CD14-positive monocyte (primary cell): ENCODE measurements around the gene SDK1. TPM values are rescaled to one million over a fixed set of nuclear protein-coding genes. Genes with fewer than 3 reads are reported as not detected.

ENCODE experiments used
- DNase-seq, 3 donors: peaks; one replicate each; pipeline ENCODE4 v3.0.0-alpha.2; 2011 to 2022
- H2AFZ ChIP-seq: 2 replicates; pipeline ENCODE4 v1.6.0; 2012; ENCODE audit warnings: mild to moderate bottlenecking, low read depth, low read length, inconsistent platforms; ENCODE audit not compliant: insufficient read depth, poor library complexity, severe bottlenecking
- H3K27ac ChIP-seq, 2 donors: 1 replicate in 1 of 2; 2 replicates in 1 of 2; pipeline ENCODE4 v1.5.1; 2012 to 2013; ENCODE audit warnings: low read length in 2 of 2, control low read depth in 1 of 2, inconsistent platforms in 1 of 2, low read depth in 1 of 2, mild to moderate bottlenecking in 1 of 2
- H3K27me3 ChIP-seq, 2 donors: one replicate each; pipeline versions ENCODE4 v1.6.0 to v1.6.1; 2011 to 2013; ENCODE audit warnings: low read length in 2 of 2; ENCODE audit not compliant: control insufficient read depth in 2 of 2, insufficient read depth in 2 of 2
- H3K36me3 ChIP-seq, 2 donors: replicated peaks in 1 of 2; 1 replicate in 1 of 2; 2 replicates in 1 of 2; pipeline versions ENCODE4 v1.5.1 to v1.6.1; 2012 to 2013; ENCODE audit warnings: low read length in 2 of 2, control low read depth in 1 of 2, inconsistent platforms in 1 of 2, mild to moderate bottlenecking in 1 of 2; ENCODE audit not compliant: insufficient read depth in 2 of 2, control insufficient read depth in 1 of 2
- H3K4me1 ChIP-seq, 2 donors: 1 replicate in 1 of 2; 2 replicates in 1 of 2; pipeline versions ENCODE4 v1.5.1 to v1.6.1; 2012 to 2013; ENCODE audit warnings: low read length in 2 of 2, control low read depth in 1 of 2, inconsistent platforms in 1 of 2, mild to moderate bottlenecking in 1 of 2, moderate library complexity in 1 of 2; ENCODE audit not compliant: insufficient read depth in 2 of 2, control insufficient read depth in 1 of 2
- H3K4me2 ChIP-seq: replicated peaks from 2 replicates; pipeline ENCODE3; 2012; ENCODE audit warnings: low read length, moderate library complexity, mild to moderate bottlenecking; ENCODE audit not compliant: poor library complexity, severe bottlenecking; ENCODE audit errors: extremely low read depth
- H3K4me3 ChIP-seq, 3 experiments: fragments of 200-600 bp in 1 of 3; sonication (generic) in 1 of 3; replicated peaks in 1 of 3; 1 replicate in 2 of 3; 2 replicates in 1 of 3; pipeline ENCODE4 v1.5.1; 2011 to 2013; ENCODE audit warnings: low read length in 3 of 3, mild to moderate bottlenecking in 3 of 3, control low read depth in 2 of 3, low read depth in 2 of 3, inconsistent platforms in 1 of 3, moderate library complexity in 1 of 3
- H3K79me2 ChIP-seq: 2 replicates; pipeline ENCODE4 v1.6.0; 2012; ENCODE audit warnings: mild to moderate bottlenecking, control low read depth, inconsistent platforms, low read length, moderate library complexity; ENCODE audit not compliant: insufficient read depth
- H3K9ac ChIP-seq: 2 replicates; pipeline ENCODE4 v1.6.0; 2017; ENCODE audit warnings: low read length, mild to moderate bottlenecking; ENCODE audit not compliant: insufficient read depth, poor library complexity, severe bottlenecking
- H3K9me3 ChIP-seq, 2 donors: replicated peaks in 1 of 2; 1 replicate in 1 of 2; 2 replicates in 1 of 2; pipeline versions ENCODE4 v1.5.1 to v1.6.1; 2012 to 2013; ENCODE audit warnings: low read length in 2 of 2, control low read depth in 1 of 2; ENCODE audit not compliant: control insufficient read depth in 1 of 2, insufficient read depth in 1 of 2
- H4K20me1 ChIP-seq: 2 replicates; pipeline ENCODE4 v1.6.0; 2012; ENCODE audit warnings: mild to moderate bottlenecking, low read length, control low read depth, moderate library complexity; ENCODE audit not compliant: insufficient read depth
- H3K27ac Mint-ChIP-seq, 7 donors: one replicate each; pipeline ENCODE4 v1.8.0; 2020; ENCODE audit warnings: mild to moderate bottlenecking in 7 of 7, mixed read lengths in 7 of 7, moderate library complexity in 6 of 7, inconsistent platforms in 2 of 7
- H3K27me3 Mint-ChIP-seq, 3 donors: one replicate each; pipeline ENCODE4 v1.8.0; 2021 to 2022; ENCODE audit warnings: low read depth in 3 of 3, mild to moderate bottlenecking in 3 of 3, mixed read lengths in 3 of 3, moderate library complexity in 3 of 3, inconsistent platforms in 1 of 3
- H3K36me3 Mint-ChIP-seq, 2 donors: one replicate each; pipeline ENCODE4 v1.8.0; 2020; ENCODE audit warnings: mixed read lengths in 2 of 2, inconsistent platforms in 1 of 2, mild to moderate bottlenecking in 1 of 2
- H3K4me1 Mint-ChIP-seq: one replicate; pipeline ENCODE4 v1.8.0; 2020; ENCODE audit warnings: mild to moderate bottlenecking, mixed read lengths
- H3K4me3 Mint-ChIP-seq, 2 donors: one replicate each; pipeline ENCODE4 v1.8.0; 2020; ENCODE audit warnings: mild to moderate bottlenecking in 2 of 2, mixed read lengths in 2 of 2, moderate library complexity in 1 of 2
- H3K9me3 Mint-ChIP-seq, 7 donors: one replicate each; pipeline ENCODE4 v1.8.0; 2020 to 2022; ENCODE audit warnings: mixed read lengths in 7 of 7, mild to moderate bottlenecking in 6 of 7, moderate library complexity in 6 of 7, inconsistent platforms in 2 of 7
- WGBS: methylation state at CpG from one replicate; pipeline ENCODE4 v1.1.5; 2013; ENCODE audit warnings: missing lambda C conversion rate; ENCODE audit not compliant: insufficient coverage; 5-methylcytosine and 5-hydroxymethylcytosine counted together
- intact Hi-C, 2 donors: fragments of 100-400 bp; cut with micrococcal nuclease; formaldehyde crosslinking; loops; one replicate each; pipeline versions ENCODE4 v1.15.0 to v1.15.1; 2023
- polyA plus RNA-seq, 3 donors: library from polyadenylated mRNA; depleted of rRNA in 1 of 3; unstranded in 2 of 3; stranded (reverse) in 1 of 3; fragments of 300-500 nt in 2 of 3; fragments of >200 nt in 1 of 3; fragmentation: Illumina TruSeq in 2 of 3; gene quantifications; 1 replicate in 2 of 3; 2 replicates in 1 of 3; pipeline ENCODE4 v1.2.3, GENCODE V29; 2012 to 2021
- TF ChIP-seq, protein P1 (sequence below): fragments of 200-600 bp; IDR thresholded peaks from one replicate; pipeline ENCODE4 v1.8.0; 2022; ENCODE audit warnings: antibody characterized with exemption, mild to moderate bottlenecking

Gene SDK1
- polyA plus RNA-seq, 3 donors: 0.01 TPM; not detected in 2

DNA sequence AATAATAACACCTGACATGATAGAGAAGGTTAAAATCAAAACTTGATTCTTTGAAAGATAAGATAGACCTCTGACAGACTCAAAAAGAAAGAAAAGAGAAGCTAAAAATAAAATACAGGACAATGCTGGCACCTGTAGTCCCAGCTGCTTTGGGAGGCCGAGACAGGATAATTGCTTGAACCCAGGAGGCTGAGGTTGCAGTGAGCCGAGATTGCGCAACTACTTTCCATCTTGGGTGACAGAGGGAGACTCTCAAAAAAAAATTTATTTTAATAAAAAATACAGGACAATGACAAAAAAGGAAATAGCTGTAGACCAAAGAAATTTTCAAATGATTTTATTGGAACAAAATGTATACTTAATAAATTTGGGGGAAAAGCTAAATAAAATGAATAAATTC is 263.2 kb downstream of the SDK1 start:
- no peak overlapping the region for H3K27ac ChIP-seq
- H3K4me2 ChIP-seq: no peak overlapping the region
- H3K4me1 Mint-ChIP-seq: no peaks in the 10 kb centered on the region
- no peak for DNase-seq
- peaks cover 0 to 7% (median 3%) of the 10 kb centered on the region in 7 donors for H3K9me3 Mint-ChIP-seq
- no peak overlapping the region for H3K9ac ChIP-seq
- no peak overlapping the region for H2AFZ ChIP-seq
- no peaks in the 10 kb centered on the region for H3K4me1 ChIP-seq
- TF ChIP-seq, protein P1, sequence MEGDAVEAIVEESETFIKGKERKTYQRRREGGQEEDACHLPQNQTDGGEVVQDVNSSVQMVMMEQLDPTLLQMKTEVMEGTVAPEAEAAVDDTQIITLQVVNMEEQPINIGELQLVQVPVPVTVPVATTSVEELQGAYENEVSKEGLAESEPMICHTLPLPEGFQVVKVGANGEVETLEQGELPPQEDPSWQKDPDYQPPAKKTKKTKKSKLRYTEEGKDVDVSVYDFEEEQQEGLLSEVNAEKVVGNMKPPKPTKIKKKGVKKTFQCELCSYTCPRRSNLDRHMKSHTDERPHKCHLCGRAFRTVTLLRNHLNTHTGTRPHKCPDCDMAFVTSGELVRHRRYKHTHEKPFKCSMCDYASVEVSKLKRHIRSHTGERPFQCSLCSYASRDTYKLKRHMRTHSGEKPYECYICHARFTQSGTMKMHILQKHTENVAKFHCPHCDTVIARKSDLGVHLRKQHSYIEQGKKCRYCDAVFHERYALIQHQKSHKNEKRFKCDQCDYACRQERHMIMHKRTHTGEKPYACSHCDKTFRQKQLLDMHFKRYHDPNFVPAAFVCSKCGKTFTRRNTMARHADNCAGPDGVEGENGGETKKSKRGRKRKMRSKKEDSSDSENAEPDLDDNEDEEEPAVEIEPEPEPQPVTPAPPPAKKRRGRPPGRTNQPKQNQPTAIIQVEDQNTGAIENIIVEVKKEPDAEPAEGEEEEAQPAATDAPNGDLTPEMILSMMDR: no peak
- H3K79me2 ChIP-seq: no peaks in the 10 kb centered on the region
- no peak overlapping the region for H3K4me3 ChIP-seq
- H3K4me3 Mint-ChIP-seq: no peak overlapping the region
- H3K36me3 ChIP-seq: no peaks in the 10 kb centered on the region
- no peak overlapping the region for H3K27ac Mint-ChIP-seq
- peaks cover 0 to 4% (median 2%) of the 10 kb centered on the region in 3 donors for H3K27me3 Mint-ChIP-seq
- H3K27me3 ChIP-seq: no peaks in the 10 kb centered on the region
- no peaks in the 10 kb centered on the region for H4K20me1 ChIP-seq
- H3K9me3 ChIP-seq: no peaks in the 10 kb centered on the region
- intact Hi-C loops: no loop called here
- H3K36me3 Mint-ChIP-seq: no peaks in the 10 kb centered on the region
- WGBS: no CpG with 5 or more reads among the region's 3 CpGs

DNA sequence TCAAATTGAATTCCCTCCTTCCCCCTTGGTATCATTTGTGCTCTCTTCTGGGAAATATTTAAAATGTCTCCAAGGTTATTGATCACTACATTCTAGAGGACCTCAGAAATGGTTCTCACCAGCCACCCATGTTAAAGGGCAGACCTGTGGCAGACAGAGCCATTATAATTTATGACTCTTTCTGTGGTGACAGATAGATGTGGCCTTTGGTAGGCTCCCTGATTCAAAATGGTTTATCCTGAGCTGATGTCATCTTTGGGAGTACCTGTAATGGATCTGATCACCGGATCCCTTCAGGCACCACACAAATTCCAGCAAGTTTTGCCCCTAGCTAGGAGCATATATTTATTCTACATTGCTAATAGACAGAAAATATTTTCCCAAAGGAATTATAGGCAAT is 267.5 kb downstream of the SDK1 start:
- intact Hi-C loops: no loop called here
- no peaks in the 10 kb centered on the region for H3K27me3 ChIP-seq
- TF ChIP-seq, protein P1: no peak

More for the DNA sequence above, 267.5 kb downstream of the SDK1 start:
- no peak overlapping the region for H3K4me3 Mint-ChIP-seq
- no peaks in the 10 kb centered on the region for H3K36me3 Mint-ChIP-seq
- no peaks in the 10 kb centered on the region for H3K4me1 Mint-ChIP-seq
- Histone ChIP-seq H3K4me2 (no peak overlapping the region), H3K9me3 (peaks cover 0 to 2% of the 10 kb centered on the region in 2 donors), H3K4me1 (no peaks in the 10 kb centered on the region), H3K79me2 (no peaks in the 10 kb centered on the region), H3K27ac (no peak overlapping the region), H3K36me3 (no peaks in the 10 kb centered on the region), H3K9ac (no peak overlapping the region), H2AFZ (no peak overlapping the region), H3K4me3 (no peak overlapping the region), H4K20me1 (no peaks in the 10 kb centered on the region)
- WGBS: no CpG with 5 or more reads among the region's 1 CpG
- H3K9me3 Mint-ChIP-seq: peaks cover 0 to 9% (median 6%) of the 10 kb centered on the region in 7 donors
- no peak for DNase-seq
- peaks cover 0 to 2% (median 0%) of the 10 kb centered on the region in 3 donors for H3K27me3 Mint-ChIP-seq
- H3K27ac Mint-ChIP-seq: no peak overlapping the region
